HL-60/S4 treated with retinoic acid at 250 ng/mL for 4 days and 3 days (cell line): ENCODE data around the gene MYLK.

Experiments used
- in situ Hi-C: fragments of 300-500 bp; cut with MboI; formaldehyde crosslinking; loops from 2 replicates; pipeline ENCODE4 v1.7.0; 2022; ENCODE audit warnings: low sequenced_read_pairs

Gene MYLK

GRCh38 chr3:123778525-123778924 is 105.6 kb downstream of the MYLK start:
- in situ Hi-C loops = no loop called here

DNA sequence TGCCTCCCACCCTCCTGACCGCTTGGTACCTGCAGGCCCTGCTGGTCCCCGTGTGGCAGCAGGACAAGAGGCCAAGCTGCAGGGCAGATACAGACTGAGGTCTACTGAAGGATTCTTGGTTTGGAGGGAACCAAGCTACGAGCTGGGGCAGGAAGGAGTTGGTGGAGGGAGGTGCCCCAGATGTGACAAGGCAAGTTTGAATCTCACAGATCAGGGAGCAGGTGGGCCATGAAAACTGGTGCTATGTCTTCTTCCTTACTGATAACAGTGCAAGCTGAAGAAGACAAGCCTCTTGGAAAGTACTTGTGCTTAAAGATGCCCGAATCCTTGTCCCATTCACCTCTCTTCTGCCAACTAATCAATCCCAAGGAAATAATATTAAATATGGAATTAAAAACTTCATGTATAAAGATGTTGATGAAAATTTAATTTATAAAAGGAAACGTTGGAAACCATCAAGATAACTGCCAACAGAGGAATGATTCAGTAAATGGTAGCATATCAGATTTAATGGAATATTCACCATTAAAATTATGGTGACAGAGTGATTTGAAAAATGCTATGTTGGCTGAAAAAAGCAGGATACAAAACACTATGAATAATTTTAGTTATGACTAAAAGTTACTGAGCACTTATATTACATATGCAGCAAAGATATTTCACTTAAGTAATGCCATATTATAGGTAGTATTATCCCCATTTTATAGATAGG is 107.9 kb downstream of the MYLK start:
- in situ Hi-C loops = no loop called here

- in situ Hi-C loops = no loop called here
These were observed 109.7 kb downstream of the MYLK start for GRCh38 chr3:123774474-123774873.

DNA sequence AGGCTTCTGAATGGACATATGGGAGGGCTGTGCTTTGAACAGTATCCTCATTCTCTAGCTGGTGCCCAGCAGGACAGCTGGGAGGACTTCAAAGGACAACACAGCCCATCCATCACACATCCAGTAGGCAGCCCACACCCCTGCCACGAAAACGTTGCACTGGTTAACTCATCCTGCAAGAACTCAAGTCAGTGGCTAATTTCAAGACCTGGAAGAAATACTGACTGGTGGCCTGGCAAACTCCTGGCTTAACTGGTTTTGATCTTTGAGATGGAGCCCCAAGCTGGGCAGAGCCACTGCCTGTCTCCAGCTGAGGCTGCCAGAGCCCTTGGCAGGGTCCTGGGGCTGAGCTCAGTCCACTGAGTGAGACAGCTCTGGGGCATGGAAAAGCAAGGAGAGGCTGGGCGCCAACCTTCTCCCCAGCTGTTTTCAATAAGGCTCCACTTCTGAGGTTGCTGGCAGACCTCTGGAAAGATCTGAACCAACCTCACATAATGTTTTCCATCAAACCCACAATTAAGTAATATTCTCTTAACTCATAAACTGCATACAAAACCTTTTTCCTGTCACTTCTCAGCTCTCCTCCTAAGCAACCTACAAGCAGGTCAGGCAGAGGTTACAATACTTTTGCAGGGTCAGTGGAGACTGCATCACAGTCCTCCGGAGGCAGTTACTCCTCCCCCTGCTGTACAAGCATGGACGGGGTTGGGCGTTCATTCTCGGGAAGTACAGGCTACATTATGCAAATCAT is 110.3 kb downstream of the MYLK start:
- in situ Hi-C loops = no loop called here

- in situ Hi-C loops = no loop called here
These were observed 114.8 kb downstream of the MYLK start for GRCh38 chr3:123769356-123769743.

DNA sequence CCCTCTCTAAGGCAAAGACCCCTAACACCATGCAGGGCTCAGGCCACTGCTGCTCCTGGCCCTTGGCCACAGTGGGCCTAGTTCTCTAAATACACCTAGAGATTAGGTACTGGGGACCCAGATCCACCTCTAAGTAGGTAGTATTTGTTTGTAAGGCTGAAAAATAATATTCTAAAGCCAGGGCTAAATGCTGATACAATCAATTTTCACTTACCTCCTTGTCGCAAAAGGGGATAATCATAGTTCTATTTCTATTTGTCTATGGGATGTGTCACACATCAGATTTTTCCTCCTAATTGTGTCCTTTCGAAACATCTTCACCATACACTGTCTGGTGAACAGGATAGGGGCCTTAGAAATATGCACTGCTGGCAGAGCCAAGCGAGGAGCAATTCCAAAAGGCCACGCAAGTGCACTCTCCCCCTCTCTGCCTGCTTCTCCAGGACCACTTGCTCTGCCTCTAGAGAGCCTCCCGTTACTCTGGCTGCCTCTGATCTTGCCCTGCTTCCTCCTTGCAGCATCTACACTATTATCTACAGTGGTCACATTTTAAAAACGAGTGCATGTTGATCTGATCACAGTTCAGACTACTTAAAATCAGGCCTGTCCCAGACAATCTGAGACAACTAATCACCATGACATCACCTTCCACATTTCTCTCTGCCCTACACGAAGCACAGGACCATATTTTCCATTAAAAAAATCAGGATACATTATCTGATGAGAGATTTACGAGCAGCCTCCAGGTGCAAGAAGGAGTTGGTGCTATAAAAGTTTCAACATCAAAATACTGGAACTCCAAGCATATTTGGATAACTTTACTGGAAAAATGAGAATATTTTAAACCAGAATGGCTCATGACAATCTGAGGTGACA is 115.4 kb downstream of the MYLK start:
- in situ Hi-C loops = no loop called here

DNA sequence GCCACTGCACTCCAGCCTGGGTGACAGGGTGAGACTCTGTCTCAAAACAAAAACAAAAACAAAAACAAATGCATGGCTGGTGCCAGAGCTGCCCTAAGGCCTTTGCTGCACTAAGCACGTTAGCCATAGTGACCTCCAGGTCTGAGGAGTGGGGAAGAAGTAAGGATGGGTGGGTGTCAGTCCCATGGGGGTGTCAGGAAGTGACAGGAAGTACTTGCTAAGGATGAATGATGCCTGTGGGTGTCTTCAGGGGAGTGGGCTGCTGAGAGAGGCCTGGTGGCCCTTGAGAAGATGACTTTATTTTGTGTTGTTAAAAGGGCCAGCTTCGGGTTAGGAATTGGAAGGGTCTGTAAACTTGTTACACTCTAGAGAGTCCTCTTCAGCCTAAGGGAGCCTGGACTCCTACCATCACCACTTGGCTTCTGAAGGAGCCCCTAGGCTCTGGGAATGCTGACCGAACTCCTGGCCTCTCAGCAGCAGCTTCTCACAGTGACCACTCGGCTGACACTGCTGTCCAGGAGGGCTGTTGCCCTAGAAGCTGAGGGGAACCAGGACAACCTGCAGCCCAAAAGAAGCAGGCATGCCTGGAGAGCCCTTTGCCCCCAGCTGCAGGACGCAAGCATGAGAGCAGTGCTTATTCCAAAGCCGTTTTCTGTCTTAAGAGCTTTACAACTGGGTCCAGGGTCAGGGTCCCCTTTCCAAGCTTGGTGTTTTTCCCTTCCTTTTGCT is 116.4 kb downstream of the MYLK start:
- in situ Hi-C loops = no loop called here

GRCh38 chr3:123767009-123767372 is 117.1 kb downstream of the MYLK start:
- in situ Hi-C loops = no loop called here

DNA sequence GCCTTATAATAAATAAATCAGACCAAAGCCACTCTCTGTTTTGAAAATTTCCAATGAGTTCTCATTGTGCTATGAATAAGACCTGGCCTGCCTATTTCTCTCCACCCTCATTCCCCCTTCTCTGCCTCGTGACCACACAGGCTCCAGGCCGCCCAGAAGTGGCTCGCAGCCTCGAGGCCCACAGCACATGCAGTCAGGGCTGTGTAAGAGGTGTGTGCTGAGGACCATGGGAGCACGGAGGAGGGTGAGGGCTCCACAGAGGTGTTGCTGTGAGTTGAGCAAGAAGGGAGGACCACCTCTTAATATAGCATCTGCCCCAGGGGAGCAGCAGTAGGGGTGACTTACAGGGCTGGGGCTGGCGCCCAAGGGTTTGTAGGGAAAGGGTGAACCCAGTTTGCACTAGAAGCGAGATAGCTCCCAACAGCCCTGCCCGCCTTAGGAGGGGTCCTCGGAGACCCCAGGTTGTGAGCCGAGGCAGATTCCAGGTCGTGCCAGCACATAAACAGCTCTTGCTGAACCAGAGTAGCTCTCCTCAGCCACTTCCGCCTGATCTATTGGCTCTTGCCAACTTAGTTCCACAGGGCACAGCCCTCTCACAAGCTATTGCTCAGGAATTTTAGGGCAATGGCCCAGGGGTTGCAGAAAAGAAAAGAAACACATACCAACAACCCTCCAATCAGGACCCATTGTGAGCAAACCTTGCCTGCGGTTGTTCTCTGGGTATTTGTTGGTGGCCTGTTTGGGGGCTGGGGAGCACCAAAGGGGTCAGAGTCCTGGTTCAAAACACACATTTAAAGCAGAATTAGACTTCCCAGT is 117.7 kb downstream of the MYLK start:
- in situ Hi-C loops = no loop called here

GRCh38 chr3:123765475-123766128 is 118.5 kb downstream of the MYLK start:
- in situ Hi-C loops = no loop called here

GRCh38 chr3:123764647-123765046 is 119.5 kb downstream of the MYLK start:
- in situ Hi-C loops = no loop called here

- in situ Hi-C loops = no loop called here
These were observed 121.3 kb downstream of the MYLK start for GRCh38 chr3:123762805-123763204.

DNA sequence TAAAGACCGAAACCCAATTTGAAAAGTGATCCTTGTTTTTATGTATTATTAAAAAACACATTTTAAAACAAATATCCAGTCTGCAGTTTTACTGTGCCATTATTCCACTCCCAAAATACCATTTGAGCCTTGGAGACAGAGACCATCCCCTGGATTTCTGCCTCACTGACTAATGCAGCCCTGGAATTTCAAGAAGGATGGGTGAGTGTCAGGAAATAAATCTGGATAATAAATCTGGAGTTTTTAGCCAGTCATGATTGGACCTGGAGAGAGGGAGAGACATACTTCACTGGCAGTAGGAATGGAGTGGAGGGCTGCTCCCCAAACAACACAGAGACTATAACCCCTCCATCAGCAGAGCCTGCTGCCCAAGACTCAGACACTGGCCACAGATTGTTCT is 123.3 kb downstream of the MYLK start:
- in situ Hi-C loops = no loop called here

GRCh38 chr3:123759871-123760270 is 124.3 kb downstream of the MYLK start:
- in situ Hi-C loops = no loop called here

- in situ Hi-C loops = no loop called here
These were observed 124.8 kb downstream of the MYLK start for GRCh38 chr3:123759311-123759710.

DNA sequence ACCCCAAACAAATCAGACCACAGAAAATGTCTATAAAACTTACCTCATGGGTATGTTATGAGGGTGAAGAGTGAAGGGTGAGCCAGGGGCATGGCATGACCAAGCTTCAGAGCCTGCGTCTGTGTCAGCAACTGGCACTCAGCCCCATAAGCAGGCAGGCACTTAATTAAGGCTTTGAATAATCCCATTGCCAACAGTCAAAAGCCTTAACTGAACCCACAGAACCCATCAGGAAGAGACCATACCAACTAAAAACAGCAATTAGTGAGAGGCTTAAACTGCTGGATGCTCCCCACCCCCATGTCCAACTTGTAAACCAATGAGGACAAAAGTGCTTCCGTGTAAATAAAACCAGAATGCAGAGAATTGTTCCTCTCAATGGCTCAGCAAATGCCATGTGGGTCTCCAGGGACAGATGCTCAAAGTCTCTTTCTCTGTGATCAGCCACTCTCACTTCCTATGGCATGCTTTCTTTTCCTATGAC is 126.0 kb downstream of the MYLK start:
- in situ Hi-C loops = no loop called here

GRCh38 chr3:123757281-123757940 is 126.7 kb downstream of the MYLK start:
- in situ Hi-C loops = no loop called here

GRCh38 chr3:123755501-123755900 is 128.6 kb downstream of the MYLK start:
- in situ Hi-C loops = no loop called here

- in situ Hi-C loops = no loop called here
These were observed 129.0 kb downstream of the MYLK start for GRCh38 chr3:123755085-123755484.
